NCI-H2227 (cell line): ENCODE data around the gene FBXO24.
A peak's percentile ranks its signal among the peaks of the same experiment; 100 is the strongest.
"Not testable (repeated sequence)": the region's sequence is repeated elsewhere in the genome, so short reads cannot be mapped to it uniquely, and the experiment has no call there.

Experiments used
- DNase-seq: peaks from one replicate; lab custom pipeline; 2025; ENCODE audit not compliant: unreplicated experiment; lab: John Stamatoyannopoulos, UW

FBXO24 gene, protein sequence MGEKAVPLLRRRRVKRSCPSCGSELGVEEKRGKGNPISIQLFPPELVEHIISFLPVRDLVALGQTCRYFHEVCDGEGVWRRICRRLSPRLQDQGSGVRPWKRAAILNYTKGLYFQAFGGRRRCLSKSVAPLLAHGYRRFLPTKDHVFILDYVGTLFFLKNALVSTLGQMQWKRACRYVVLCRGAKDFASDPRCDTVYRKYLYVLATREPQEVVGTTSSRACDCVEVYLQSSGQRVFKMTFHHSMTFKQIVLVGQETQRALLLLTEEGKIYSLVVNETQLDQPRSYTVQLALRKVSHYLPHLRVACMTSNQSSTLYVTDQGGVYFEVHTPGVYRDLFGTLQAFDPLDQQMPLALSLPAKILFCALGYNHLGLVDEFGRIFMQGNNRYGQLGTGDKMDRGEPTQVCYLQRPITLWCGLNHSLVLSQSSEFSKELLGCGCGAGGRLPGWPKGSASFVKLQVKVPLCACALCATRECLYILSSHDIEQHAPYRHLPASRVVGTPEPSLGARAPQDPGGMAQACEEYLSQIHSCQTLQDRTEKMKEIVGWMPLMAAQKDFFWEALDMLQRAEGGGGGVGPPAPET

GRCh38 chr7:100586266-100587025 is at the start of gene FBXO24:
Gene FBXO24 (plus strand): TSS chr7:100586328. CDS start chr7:100586626, 298 bp downstream.
- peak; percentile 100 for DNase-seq

- not testable (repeated sequence) for DNase-seq
Measured at GRCh38 chr7:100536695-100537094, 49.4 kb upstream of the FBXO24 start.

DNA sequence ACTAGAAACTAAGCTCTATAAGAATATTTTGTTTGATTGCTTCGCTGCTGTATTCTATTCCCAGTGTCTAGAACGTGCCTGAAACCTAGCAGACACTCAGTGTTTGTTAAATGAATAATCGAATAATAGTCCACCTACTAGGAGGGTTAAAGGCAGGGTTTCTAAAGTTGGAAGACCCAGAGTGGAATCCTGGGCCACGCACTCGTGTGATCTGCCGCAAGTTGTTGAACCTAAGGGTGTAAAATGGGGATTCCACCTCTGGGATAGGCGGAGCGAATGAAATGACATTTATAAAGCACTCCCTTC is 47.8 kb upstream of the FBXO24 start:
- no peak for DNase-seq

DNA sequence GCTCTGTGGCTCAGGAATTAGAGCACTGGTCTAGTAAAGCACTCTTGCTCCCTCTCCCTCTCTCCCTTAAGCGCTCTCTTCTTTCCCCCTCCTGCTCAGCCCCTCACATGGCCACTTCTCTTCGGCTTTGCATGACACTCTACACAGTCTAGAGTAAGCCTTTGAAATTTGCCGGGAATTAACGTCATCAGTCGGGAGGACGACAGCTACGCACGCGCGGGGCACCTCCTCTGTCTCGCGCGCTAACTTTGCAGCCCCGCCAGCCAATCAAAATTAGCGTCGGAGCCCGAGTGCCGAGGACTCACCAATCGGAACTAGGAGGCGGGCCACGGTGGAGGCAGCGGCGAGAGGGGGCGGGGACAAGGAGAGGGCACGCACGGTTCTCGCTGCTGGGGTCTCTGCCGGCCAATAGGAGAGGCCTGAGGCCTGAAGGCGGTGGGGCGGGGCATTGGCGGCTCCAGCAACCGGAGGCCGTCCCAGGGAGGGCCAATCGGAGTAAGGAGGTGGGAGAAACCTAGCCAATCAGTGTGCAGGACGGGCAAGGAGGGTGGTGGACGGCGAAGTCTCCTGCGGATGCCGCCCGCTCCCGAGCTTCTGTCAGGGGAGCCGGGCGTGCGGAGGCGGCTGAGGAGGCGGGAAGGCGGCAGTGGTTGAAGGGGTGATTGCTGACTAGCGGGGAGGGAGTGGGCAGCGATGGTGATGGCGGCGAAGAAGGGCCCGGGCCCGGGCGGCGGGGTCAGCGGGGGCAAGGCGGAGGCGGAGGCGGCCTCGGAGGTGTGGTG is 47.3 kb upstream of the FBXO24 start, which contains the start of gene AGFG2:
Gene AGFG2 (plus strand): TSS at position 550 of the 782 bp plus-strand sequence. CDS start 144 bp downstream, at position 694.
- peak; percentile 100 for DNase-seq

GRCh38 chr7:100539436-100540006 is 46.6 kb upstream of the FBXO24 start:
- DNase-seq: no peak

- no peak for DNase-seq
Measured at GRCh38 chr7:100540073-100540723, 45.9 kb upstream of the FBXO24 start.

DNA sequence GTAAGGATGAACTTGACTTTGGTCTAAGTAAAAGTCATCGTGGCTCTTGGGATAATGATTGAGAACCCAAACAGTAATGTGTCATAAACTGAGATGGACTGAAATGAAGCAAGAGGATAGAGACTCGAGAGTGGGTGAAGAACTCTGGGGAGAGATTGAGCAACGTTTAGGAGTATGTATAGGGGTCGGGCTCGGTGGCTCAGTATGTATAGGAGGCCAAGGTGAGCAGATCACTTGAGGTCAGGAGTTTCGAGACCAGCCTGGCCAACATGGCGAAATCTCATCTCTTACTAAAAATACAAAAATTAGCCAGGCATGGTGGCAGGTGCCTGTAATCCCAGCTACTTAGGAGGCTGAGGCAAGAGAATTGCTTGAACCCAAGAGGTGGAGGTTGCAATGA is 44.8 kb upstream of the FBXO24 start:
- not testable (repeated sequence) for DNase-seq

DNA sequence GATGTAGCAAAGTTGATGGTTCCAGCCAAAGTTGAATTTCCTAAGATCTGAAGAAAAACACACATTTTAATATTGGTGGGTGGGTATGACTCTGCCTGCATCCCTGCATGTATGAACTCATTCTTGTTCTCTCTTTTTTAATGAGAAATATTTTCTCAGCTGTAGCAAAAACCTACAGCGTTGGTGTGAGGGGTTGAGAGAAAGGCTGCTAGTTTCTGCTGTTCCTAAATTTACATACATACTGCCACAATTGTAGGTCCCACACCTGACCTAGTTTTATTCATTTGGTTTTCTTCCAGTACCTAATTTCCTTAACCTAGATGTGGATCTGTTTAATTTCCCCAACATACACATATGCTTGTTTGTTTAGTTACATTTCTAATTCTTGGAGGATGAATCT is 42.5 kb upstream of the FBXO24 start:
- no peak for DNase-seq

DNA sequence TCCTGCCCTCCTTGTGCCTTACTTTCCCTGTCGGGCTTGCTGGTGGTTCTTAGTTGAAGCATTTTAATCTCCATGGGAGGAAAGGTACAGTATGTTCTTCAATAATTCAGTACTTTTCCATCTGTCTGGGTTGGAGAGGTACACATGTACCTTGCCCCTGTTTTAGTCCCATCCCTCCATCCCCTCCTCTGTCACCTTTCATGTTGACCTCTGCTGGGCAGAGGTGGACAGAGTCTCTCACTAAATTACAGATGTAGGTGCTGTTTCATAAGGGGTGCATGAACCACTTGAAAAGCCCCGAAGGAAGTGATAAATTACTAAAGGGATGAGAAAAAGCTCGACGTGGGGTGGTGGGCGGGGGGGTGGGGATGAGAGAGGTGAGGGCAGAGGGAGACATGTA is 41.7 kb upstream of the FBXO24 start:
- no peak for DNase-seq

GRCh38 chr7:100544967-100545359 is 41.2 kb upstream of the FBXO24 start:
- no peak for DNase-seq

- DNase-seq: peak; percentile 45
Measured at GRCh38 chr7:100545360-100546128, 40.6 kb upstream of the FBXO24 start.

- DNase-seq: no peak
Measured at GRCh38 chr7:100546129-100546925, 39.8 kb upstream of the FBXO24 start.

DNA sequence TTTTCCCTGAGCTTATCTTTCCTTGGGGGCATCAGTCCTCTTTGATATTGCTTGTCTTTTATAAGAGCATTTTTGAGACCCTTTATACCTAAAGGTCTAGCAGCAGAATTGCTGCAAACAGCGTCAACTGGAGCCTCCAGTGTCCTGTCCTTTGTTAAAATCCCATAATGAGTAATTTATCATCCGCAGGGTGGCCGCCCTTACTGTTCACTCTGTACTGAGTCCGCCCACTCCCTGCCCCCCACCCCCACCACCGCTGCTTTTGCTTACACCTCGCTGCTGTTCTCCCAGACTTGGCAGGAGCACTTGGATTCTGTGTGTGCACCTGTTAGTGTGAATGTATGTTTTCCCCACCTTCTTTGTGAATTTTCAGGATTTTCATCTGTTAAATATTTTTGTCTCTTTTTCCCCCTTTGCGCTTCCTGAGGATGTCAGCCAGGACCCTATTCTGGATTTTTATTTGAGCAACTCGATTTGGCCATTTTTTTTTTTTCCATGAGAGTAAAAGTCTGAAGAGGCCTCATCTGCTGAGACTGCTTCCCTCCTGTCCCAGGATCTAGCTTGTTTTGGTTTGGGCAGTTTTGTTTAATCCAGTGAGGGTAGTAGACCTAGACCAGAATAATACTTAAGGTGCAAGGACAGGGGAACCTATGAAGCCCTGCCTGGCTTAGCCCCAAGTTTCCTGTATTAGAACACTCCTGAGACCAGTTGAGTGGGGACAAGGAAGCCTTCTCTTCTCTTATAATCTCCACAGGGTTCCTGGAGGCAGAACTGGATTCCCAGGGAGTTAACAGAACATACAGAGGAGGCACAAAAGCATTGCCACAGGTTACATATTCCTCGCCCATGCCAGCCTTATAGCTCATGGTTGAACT is 39.0 kb upstream of the FBXO24 start:
- DNase-seq: peak; percentile 72

DNA sequence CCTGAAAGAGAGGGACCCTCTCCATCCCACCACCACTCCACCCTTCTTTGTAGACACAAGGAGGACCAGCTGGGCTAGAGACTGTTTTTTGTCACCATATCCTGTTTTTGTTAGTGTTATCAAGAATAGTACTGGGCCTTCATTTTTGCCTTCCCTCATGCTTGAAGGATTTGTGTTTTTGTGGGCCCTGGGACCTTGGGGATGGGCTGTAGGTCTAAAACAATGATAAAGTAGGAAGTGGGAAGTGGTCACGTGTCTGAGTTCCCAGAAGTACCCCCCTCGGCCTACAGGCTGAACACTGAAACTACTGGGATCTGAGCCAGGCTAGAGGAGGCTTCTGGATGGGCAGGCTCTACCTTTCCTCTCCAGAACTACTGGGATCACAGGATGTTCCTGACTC is 38.3 kb upstream of the FBXO24 start:
- DNase-seq: peak; percentile 20

DNA sequence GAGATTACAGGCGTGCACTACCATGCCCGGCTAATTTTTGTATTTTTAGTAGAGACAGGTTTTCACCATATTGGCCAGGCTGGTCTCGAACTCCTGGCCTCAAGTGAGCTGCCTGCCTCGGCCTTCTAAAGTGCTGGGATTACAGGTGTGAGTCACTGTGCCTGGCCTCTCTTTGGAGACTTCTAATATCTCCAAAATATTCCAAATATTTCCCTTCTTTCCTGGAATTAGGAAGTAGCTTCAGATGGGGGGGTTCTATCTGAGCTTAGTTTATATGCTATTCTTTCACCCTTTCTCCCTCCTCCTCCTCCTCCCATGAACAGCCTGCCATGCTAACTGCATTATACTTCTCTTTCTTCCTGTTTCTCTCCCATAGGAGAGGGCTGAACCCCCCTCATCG is 37.7 kb upstream of the FBXO24 start:
- DNase-seq: not testable (repeated sequence)

DNA sequence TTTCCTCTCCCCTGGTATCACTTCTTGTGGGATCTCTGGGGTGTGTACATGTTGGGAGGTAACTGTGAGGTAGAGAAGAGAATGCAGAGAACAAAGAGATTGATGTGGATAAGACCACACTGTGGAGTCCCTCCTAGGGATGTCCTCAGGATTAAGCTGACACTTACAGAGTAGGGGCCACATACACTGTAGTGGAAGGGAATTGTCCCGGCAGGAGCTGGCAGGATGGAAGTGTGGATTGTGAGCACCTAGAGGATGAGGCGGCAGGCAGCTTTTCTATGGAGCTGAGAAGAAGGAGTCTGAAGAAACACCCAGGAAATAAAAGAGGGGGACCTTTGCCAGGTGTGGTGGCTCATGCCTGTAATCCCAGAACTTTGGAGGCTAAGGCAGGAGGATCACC is 33.6 kb upstream of the FBXO24 start:
- no peak for DNase-seq

DNA sequence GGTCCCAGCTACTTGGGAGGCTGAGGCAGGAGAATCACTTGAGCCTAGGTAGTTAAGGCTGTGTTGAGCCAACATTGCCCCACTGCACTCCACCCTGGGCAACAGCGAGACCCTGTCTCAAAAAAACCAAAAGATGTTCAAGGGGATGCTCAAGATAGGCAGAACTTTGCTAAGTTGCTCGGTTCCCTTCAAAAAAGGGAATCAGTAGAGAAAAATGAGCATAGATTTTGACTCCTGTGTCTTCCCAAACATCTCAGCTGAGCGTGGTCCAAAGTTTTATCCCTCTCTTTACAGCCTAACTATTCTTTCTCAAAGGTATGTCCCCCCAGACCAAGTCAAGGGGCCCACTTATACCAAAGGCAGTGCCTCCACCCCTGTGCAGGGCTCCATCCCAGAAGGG is 33.1 kb upstream of the FBXO24 start:
- no peak for DNase-seq

- no peak for DNase-seq
Measured at GRCh38 chr7:100555701-100556100, 30.4 kb upstream of the FBXO24 start.
